ENCODE results near the gene PIMREG. TPM values are rescaled to one million over a fixed set of nuclear protein-coding genes. Genes with fewer than 3 reads are reported as not detected.

PIMREG gene
- polyA plus RNA-seq, 1 donor (not counting 4 experiments of a cell fraction or from before 2014, with no cell fraction given), result 7.5 TPM

- FAIRE-seq (no peak), DNase-seq (ENCODE audit: low read depth, low spot score) (no peak)
- Histone ChIP-seq H3K27ac (ENCODE audit: control insufficient read depth, insufficient read depth, low read length) (no peak overlapping the region), H4K20me1 (ENCODE audit: control insufficient read depth, extremely low read depth, insufficient read depth, low read length) (no peaks in the 10 kb centered on the region), H3K36me3 (ENCODE audit: control insufficient read depth in 2 of 2, extremely low read depth in 1 of 2, insufficient read depth in 2 of 2, low read length in 2 of 2) (no peaks in the 10 kb centered on the region), H3K4me3 (ENCODE audit: control insufficient read depth in 2 of 3, extremely low read depth in 1 of 3, insufficient read depth in 2 of 3, low read depth in 1 of 3, low read length in 3 of 3) (no peak overlapping the region), H3K9me1 (ENCODE audit: control insufficient read depth, extremely low read depth, insufficient read depth, low read length) (no peaks in the 10 kb centered on the region), H3K4me2 (ENCODE audit: control insufficient read depth, extremely low read depth, insufficient read depth, low read depth, low read length) (no peak overlapping the region), H2AFZ (ENCODE audit: control insufficient read depth, low read length) (no peak overlapping the region), H3K4me1 (ENCODE audit: control insufficient read depth, extremely low read depth, insufficient read depth, low read length) (no peaks in the 10 kb centered on the region), H3K9ac (ENCODE audit: control insufficient read depth, extremely low read depth, insufficient read depth, low read length) (no peak overlapping the region), H3K27me3 (ENCODE audit: control insufficient read depth, extremely low read depth, insufficient read depth, low read length) (peaks cover 7% of the 10 kb centered on the region), H3K9me3 (ENCODE audit: control insufficient read depth, low read depth, low read length) (no peaks in the 10 kb centered on the region), H3K79me2 (ENCODE audit: control insufficient read depth, insufficient read depth, low read length) (no peaks in the 10 kb centered on the region)
- TF ChIP-seq EZH2 (IDR thresholded peaks at IDR 0.05; ENCODE audit: low read length), result no peak
- TF ChIP-seq, protein P1, sequence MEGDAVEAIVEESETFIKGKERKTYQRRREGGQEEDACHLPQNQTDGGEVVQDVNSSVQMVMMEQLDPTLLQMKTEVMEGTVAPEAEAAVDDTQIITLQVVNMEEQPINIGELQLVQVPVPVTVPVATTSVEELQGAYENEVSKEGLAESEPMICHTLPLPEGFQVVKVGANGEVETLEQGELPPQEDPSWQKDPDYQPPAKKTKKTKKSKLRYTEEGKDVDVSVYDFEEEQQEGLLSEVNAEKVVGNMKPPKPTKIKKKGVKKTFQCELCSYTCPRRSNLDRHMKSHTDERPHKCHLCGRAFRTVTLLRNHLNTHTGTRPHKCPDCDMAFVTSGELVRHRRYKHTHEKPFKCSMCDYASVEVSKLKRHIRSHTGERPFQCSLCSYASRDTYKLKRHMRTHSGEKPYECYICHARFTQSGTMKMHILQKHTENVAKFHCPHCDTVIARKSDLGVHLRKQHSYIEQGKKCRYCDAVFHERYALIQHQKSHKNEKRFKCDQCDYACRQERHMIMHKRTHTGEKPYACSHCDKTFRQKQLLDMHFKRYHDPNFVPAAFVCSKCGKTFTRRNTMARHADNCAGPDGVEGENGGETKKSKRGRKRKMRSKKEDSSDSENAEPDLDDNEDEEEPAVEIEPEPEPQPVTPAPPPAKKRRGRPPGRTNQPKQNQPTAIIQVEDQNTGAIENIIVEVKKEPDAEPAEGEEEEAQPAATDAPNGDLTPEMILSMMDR (optimal IDR thresholded peaks at IDR 0.05 in 1 of 3, IDR thresholded peaks at IDR 0.05 in 1 of 3, conservative IDR thresholded peaks at IDR 0.05 in 1 of 3; ENCODE audit: extremely low read depth in 1 of 3, insufficient read depth in 2 of 3, low read length in 3 of 3), result no peak
- dilution Hi-C loops (cut with MboI; ENCODE audit: extremely low pct_ligation_motif_present, low sequenced_read_pairs), result no loop called here
Measured at GRCh38 chr17:6437956-6438355, 6.3 kb upstream of the PIMREG start.

DNA sequence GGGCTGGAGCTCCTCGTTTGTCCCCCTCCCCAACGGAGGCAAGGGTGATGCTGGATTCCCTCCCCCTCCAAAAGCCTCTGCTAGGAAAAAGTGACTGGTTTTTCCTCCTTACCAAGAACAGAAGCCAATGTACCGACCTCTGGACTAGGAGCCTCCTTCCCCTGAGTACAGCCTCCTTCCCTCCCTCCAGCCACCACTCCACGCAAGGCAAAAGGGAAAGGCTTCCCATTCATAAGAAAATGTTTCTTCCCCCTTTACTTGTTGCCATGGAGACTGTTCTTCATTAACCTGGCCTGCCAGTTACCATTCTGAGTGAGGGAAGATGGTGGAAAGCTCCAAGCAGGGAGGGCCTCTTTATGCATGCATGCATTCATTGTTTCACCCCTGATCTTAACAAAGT is 4.3 kb upstream of the PIMREG start:
- Histone ChIP-seq H3K79me2 (ENCODE audit: control insufficient read depth, insufficient read depth, low read length) (no peaks in the 10 kb centered on the region), H3K27me3 (ENCODE audit: control insufficient read depth, extremely low read depth, insufficient read depth, low read length) (peaks cover 7% of the 10 kb centered on the region), H3K9me3 (ENCODE audit: control insufficient read depth, low read depth, low read length) (no peaks in the 10 kb centered on the region), H3K9me1 (ENCODE audit: control insufficient read depth, extremely low read depth, insufficient read depth, low read length) (no peaks in the 10 kb centered on the region), H3K4me1 (ENCODE audit: control insufficient read depth, extremely low read depth, insufficient read depth, low read length) (peaks cover 15% of the 10 kb centered on the region), H3K27ac (ENCODE audit: control insufficient read depth, insufficient read depth, low read length) (no peak overlapping the region), H3K9ac (ENCODE audit: control insufficient read depth, extremely low read depth, insufficient read depth, low read length) (no peak overlapping the region), H3K4me2 (ENCODE audit: control insufficient read depth, extremely low read depth, insufficient read depth, low read depth, low read length) (no peak overlapping the region), H3K36me3 (ENCODE audit: control insufficient read depth in 2 of 2, extremely low read depth in 1 of 2, insufficient read depth in 2 of 2, low read length in 2 of 2) (no peaks in the 10 kb centered on the region), H4K20me1 (ENCODE audit: control insufficient read depth, extremely low read depth, insufficient read depth, low read length) (no peaks in the 10 kb centered on the region), H3K4me3 (ENCODE audit: control insufficient read depth in 2 of 3, extremely low read depth in 1 of 3, insufficient read depth in 2 of 3, low read depth in 1 of 3, low read length in 3 of 3) (no peak overlapping the region), H2AFZ (ENCODE audit: control insufficient read depth, low read length) (no peak overlapping the region)
- FAIRE-seq, result no peak
- dilution Hi-C loops (cut with MboI; ENCODE audit: extremely low pct_ligation_motif_present, low sequenced_read_pairs), result no loop called here
- TF ChIP-seq, protein P1 (optimal IDR thresholded peaks at IDR 0.05 in 1 of 3, IDR thresholded peaks at IDR 0.05 in 1 of 3, conservative IDR thresholded peaks at IDR 0.05 in 1 of 3; ENCODE audit: extremely low read depth in 1 of 3, insufficient read depth in 2 of 3, low read length in 3 of 3), result no peak
- TF ChIP-seq EZH2 (IDR thresholded peaks at IDR 0.05; ENCODE audit: low read length), result no peak
- no peak for DNase-seq (ENCODE audit: low read depth, low spot score)
